ENCODE results near the gene GKN1. TPM values are rescaled to one million over a fixed set of nuclear protein-coding genes. Genes with fewer than 3 reads are reported as not detected.

The GKN1 gene
- total and polyA plus RNA-seq, 2 experiments from 2014 or later = not detected

GRCh38 chr2:69007169-69007568 is 32.7 kb downstream of the GKN1 start:
- no peak for DNase-seq (ENCODE audit: low read depth in 1 of 2, low spot score in 1 of 2)
- Histone ChIP-seq H3K36me3 (no peaks in the 10 kb centered on the region), H3K9me3 (ENCODE audit: low read depth) (no peaks in the 10 kb centered on the region), H3K27me3 (peaks cover 5% of the 10 kb centered on the region), H3K4me1 (ENCODE audit: low read depth) (no peaks in the 10 kb centered on the region), H3K4me3 (no peak overlapping the region), H3K27ac (no peak overlapping the region)
- TF ChIP-seq, protein P1, sequence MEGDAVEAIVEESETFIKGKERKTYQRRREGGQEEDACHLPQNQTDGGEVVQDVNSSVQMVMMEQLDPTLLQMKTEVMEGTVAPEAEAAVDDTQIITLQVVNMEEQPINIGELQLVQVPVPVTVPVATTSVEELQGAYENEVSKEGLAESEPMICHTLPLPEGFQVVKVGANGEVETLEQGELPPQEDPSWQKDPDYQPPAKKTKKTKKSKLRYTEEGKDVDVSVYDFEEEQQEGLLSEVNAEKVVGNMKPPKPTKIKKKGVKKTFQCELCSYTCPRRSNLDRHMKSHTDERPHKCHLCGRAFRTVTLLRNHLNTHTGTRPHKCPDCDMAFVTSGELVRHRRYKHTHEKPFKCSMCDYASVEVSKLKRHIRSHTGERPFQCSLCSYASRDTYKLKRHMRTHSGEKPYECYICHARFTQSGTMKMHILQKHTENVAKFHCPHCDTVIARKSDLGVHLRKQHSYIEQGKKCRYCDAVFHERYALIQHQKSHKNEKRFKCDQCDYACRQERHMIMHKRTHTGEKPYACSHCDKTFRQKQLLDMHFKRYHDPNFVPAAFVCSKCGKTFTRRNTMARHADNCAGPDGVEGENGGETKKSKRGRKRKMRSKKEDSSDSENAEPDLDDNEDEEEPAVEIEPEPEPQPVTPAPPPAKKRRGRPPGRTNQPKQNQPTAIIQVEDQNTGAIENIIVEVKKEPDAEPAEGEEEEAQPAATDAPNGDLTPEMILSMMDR (IDR thresholded peaks at IDR 0.05; ENCODE audit: low read depth, low read length) = no peak

- peaks cover 5% of the 10 kb centered on the region for H3K27me3 ChIP-seq
- no peak overlapping the region for H3K27ac ChIP-seq
These were observed 33.2 kb downstream of the GKN1 start for GRCh38 chr2:69007603-69008002.

GRCh38 chr2:69010437-69011194 is 36.2 kb downstream of the GKN1 start:
- Histone ChIP-seq H3K27me3 (peaks cover 5% of the 10 kb centered on the region), H3K9me3 (ENCODE audit: low read depth) (no peaks in the 10 kb centered on the region), H3K27ac (no peak overlapping the region), H3K36me3 (no peaks in the 10 kb centered on the region), H3K4me3 (no peak overlapping the region), H3K4me1 (ENCODE audit: low read depth) (peaks cover 14% of the 10 kb centered on the region)
- no peak for DNase-seq (ENCODE audit: low read depth in 1 of 2, low spot score in 1 of 2)
- TF ChIP-seq, protein P1 (IDR thresholded peaks at IDR 0.05; ENCODE audit: low read depth, low read length) = no peak

More at GRCh38 chr2:69007603-69008002, 33.2 kb downstream of the GKN1 start:
- Histone ChIP-seq H3K4me3 (no peak overlapping the region), H3K4me1 (ENCODE audit: low read depth) (no peaks in the 10 kb centered on the region), H3K9me3 (ENCODE audit: low read depth) (no peaks in the 10 kb centered on the region), H3K36me3 (no peaks in the 10 kb centered on the region)
- TF ChIP-seq, protein P1 (IDR thresholded peaks at IDR 0.05; ENCODE audit: low read depth, low read length) = no peak
- no peak for DNase-seq (ENCODE audit: low read depth in 1 of 2, low spot score in 1 of 2)

DNA sequence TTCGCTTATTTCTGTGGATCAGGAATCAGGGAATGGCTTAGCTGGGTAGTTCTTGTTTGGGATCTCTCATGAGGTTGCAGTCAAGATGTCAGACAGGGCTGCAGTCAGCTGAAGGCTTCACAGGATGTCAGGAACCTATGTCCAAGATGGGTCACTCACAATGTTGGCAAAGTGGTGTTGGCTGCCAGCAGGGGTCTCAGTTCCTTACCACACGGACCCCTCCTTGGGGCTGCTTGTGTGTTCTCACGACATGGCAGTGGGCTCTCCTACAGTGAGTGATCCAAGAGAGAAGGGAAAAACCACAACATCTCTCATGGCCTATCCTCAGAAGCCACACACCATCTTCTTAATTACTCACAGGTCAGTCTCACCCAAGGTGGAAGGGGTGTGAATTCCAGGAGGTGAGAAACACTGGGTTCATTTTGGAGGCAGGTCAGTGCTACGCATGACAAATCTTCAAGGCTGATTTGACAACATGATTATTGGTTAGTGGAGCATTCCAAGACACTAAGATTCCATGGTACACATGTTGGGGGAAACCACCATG is 37.2 kb downstream of the GKN1 start:
- H3K27me3 ChIP-seq = peaks cover under 1% of the 10 kb centered on the region
- H3K9me3 ChIP-seq (ENCODE audit: low read depth) = no peaks in the 10 kb centered on the region
- DNase-seq (ENCODE audit: low read depth in 1 of 2, low spot score in 1 of 2) = peak in 1 of 2 donors; percentile 35
- TF ChIP-seq, protein P1 (IDR thresholded peaks at IDR 0.05; ENCODE audit: low read depth, low read length) = no peak
- no peak overlapping the region for H3K27ac ChIP-seq
- H3K4me1 ChIP-seq (ENCODE audit: low read depth) = peaks cover 14% of the 10 kb centered on the region
- H3K36me3 ChIP-seq = no peaks in the 10 kb centered on the region
- no peak overlapping the region for H3K4me3 ChIP-seq

DNA sequence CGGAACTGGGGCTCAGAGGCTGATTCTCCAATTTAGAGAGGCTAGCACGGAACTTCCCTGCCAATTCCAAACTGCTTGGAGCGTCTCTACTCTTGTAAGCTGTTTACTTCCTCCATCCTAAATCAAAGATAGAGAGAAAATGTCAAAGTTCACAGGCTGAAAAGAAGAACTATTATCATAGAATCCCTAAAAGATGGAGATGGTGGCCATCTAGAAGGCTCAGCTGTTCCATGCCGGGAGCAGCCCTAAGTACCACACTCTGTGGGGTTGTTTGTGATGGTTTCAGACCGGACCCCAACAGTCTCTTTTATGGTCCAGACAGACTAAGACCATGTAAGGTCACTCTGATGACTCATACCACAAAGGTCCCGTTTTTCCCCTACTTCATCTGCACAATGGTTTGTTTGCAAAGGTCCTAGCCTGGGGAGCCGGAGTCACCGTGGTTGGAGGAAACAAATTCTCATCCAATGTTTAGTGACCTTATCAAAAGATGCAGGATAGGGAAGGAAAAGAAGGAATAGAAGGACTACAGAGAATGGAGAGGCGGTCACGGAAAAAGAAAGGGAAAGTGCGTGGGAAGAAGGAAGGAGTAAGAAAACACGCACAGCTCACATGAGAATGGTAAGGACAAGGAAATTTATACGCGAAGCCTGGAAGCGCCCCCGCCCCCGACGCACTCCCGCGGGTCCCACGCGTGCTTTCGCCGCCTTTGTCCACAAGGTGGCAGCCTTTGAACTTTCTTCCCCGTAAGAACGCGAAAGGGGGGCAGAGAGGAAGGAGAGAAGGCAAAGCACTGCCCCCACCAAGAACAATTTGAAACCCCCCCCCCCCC is 38.1 kb downstream of the GKN1 start:
- TF ChIP-seq, protein P1 (IDR thresholded peaks at IDR 0.05; ENCODE audit: low read depth, low read length) = peak; percentile 82

More for the DNA sequence above, 38.1 kb downstream of the GKN1 start:
- H3K27me3 ChIP-seq = no peaks in the 10 kb centered on the region
- H3K4me3 ChIP-seq = peak overlapping the region; percentile 96
- no peak overlapping the region for H3K27ac ChIP-seq
- no peaks in the 10 kb centered on the region for H3K9me3 ChIP-seq (ENCODE audit: low read depth)
- DNase-seq (ENCODE audit: low read depth in 1 of 2, low spot score in 1 of 2) = peak; percentile 75 to 83
- H3K36me3 ChIP-seq = no peaks in the 10 kb centered on the region
- peaks cover 22% of the 10 kb centered on the region for H3K4me1 ChIP-seq (ENCODE audit: low read depth)
